Measurements from ENCODE around the gene PRDM15.

PRDM15 gene

DNA sequence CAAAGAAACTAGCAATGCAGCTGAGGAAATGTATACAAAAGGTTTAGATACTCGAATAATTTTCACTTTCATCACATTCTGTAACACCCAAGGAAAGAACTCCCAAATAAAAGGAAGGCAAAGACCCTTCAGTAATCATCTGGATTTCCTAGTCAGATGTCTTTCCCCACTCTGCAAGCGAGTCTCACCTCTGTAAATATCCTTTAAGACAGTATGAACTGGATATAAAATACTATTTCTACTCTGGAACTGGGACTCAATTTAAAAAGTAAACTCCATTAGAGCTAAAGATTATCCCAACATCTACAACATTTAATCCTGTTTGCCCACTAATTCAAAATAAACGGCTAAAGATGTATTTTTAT, 47.6 kb upstream of the PRDM15 start:
- Histone ChIP-seq H3K4me1 (ENCODE audit: low read length) (peaks cover 48% of the 10 kb centered on the region), H3K9me3 (ENCODE audit: insufficient read depth, low read length) (no peaks in the 10 kb centered on the region), H3K27me3 (ENCODE audit: low read depth, low read length) (no peaks in the 10 kb centered on the region), H3K4me2 (ENCODE audit: low read length) (peak overlapping the region; percentile 80), H3K4me3 (ENCODE audit: low read length) (peak overlapping the region; percentile 71), H4K20me1 (ENCODE audit: insufficient read depth, low read length) (no peaks in the 10 kb centered on the region), H2AFZ (ENCODE audit: low read depth, low read length) (peak overlapping the region; percentile 88), H3K27ac (ENCODE audit: low read length) (peak overlapping the region; percentile 77), H3K79me2 (ENCODE audit: low read length) (no peaks in the 10 kb centered on the region), H3K36me3 (replicated peaks; ENCODE audit: low read depth, low read length) (no peaks in the 10 kb centered on the region), H3K9ac (ENCODE audit: low read length) (peak overlapping the region; percentile 63)
- TF ChIP-seq, protein P1, sequence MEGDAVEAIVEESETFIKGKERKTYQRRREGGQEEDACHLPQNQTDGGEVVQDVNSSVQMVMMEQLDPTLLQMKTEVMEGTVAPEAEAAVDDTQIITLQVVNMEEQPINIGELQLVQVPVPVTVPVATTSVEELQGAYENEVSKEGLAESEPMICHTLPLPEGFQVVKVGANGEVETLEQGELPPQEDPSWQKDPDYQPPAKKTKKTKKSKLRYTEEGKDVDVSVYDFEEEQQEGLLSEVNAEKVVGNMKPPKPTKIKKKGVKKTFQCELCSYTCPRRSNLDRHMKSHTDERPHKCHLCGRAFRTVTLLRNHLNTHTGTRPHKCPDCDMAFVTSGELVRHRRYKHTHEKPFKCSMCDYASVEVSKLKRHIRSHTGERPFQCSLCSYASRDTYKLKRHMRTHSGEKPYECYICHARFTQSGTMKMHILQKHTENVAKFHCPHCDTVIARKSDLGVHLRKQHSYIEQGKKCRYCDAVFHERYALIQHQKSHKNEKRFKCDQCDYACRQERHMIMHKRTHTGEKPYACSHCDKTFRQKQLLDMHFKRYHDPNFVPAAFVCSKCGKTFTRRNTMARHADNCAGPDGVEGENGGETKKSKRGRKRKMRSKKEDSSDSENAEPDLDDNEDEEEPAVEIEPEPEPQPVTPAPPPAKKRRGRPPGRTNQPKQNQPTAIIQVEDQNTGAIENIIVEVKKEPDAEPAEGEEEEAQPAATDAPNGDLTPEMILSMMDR (IDR thresholded peaks at IDR 0.05; ENCODE audit: low read depth, low read length) = no peak
- TF ChIP-seq EZH2phosphoT487 (IDR thresholded peaks at IDR 0.05; ENCODE audit: low read depth) = no peak

DNA sequence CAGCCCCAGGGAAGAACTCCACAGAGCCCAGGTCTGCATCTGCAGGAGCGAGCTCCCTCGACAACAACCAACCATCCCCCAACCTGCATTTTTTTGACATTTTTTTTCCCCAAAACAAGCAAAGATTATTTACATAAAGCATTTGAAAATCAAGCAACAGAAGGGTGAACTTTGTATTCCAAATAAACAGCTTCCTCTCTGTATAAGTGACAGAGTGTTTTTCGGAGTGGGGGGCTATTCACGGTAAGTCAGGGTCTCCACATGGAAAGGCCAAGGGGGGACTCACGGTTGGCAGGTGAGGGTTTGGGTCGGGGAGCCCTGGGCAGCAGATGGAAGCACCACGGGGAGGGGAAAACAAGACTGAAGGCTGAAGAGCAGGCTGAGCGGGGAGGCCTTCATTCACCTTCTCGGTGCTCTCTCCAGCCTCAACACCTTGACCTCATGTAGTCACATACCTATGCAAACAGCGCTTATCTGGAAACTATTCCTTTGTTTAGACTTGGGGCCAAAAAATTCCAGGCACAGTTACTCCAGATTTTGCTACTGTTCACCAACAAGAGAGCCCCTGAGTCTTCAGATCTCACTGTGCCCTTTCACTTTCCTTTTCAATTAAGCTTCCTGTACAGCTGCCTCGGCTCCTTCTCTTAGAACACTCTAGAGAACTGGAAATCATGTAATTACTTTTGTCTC, 47.1 kb upstream of the PRDM15 start:
- TF ChIP-seq EZH2phosphoT487 (IDR thresholded peaks at IDR 0.05; ENCODE audit: low read depth) = no peak
- TF ChIP-seq, protein P1 (IDR thresholded peaks at IDR 0.05; ENCODE audit: low read depth, low read length) = no peak
- peak overlapping the region; percentile 80 for H3K4me2 ChIP-seq (ENCODE audit: low read length)
- H3K9me3 ChIP-seq (ENCODE audit: insufficient read depth, low read length) = no peaks in the 10 kb centered on the region
- H3K4me1 ChIP-seq (ENCODE audit: low read length) = peaks cover 53% of the 10 kb centered on the region
- no peaks in the 10 kb centered on the region for H3K36me3 ChIP-seq (replicated peaks; ENCODE audit: low read depth, low read length)
- H3K27ac ChIP-seq (ENCODE audit: low read length) = peak overlapping the region; percentile 77
- no peaks in the 10 kb centered on the region for H3K27me3 ChIP-seq (ENCODE audit: low read depth, low read length)
- peak overlapping the region; percentile 88 for H2AFZ ChIP-seq (ENCODE audit: low read depth, low read length)
- H3K4me3 ChIP-seq (ENCODE audit: low read length) = peak overlapping the region; percentile 71
- no peaks in the 10 kb centered on the region for H4K20me1 ChIP-seq (ENCODE audit: insufficient read depth, low read length)
- H3K9ac ChIP-seq (ENCODE audit: low read length) = peak overlapping the region; percentile 63
- H3K79me2 ChIP-seq (ENCODE audit: low read length) = no peaks in the 10 kb centered on the region

DNA sequence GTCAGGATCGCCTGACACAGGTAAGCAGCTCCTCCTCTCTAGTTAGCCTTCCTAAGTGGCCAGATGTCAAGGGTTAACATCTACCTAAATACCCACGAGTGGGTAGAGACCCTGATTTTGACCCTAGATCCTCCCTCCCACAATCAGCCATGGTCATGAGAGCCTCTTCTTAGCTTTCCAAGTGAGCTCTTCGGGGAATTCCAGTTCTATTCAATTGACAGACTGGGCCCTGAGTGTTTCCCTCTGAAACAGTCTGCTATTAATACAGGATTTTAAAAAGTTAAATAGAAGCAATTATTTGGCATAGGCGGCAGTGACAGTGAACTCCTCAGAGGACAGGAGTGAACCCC, 46.6 kb upstream of the PRDM15 start:
- Histone ChIP-seq H3K36me3 (replicated peaks; ENCODE audit: low read depth, low read length) (no peaks in the 10 kb centered on the region), H2AFZ (ENCODE audit: low read depth, low read length) (no peak overlapping the region), H4K20me1 (ENCODE audit: insufficient read depth, low read length) (no peaks in the 10 kb centered on the region), H3K4me3 (ENCODE audit: low read length) (peak overlapping the region; percentile 71), H3K9ac (ENCODE audit: low read length) (peak overlapping the region; percentile 63; the same call in 1 of the 2 replicates), H3K79me2 (ENCODE audit: low read length) (no peaks in the 10 kb centered on the region), H3K4me1 (ENCODE audit: low read length) (peaks cover 58% of the 10 kb centered on the region), H3K4me2 (ENCODE audit: low read length) (peak overlapping the region; percentile 80), H3K9me3 (ENCODE audit: insufficient read depth, low read length) (no peaks in the 10 kb centered on the region), H3K27ac (ENCODE audit: low read length) (0 out of 2 replicates have a peak overlapping the region, but pooled peaks have one; percentile 77), H3K27me3 (ENCODE audit: low read depth, low read length) (0 out of 2 replicates have a peak, but pooled peaks cover 4% of the 10 kb centered on the region)
- no peak for TF ChIP-seq EZH2phosphoT487 (IDR thresholded peaks at IDR 0.05; ENCODE audit: low read depth)
- TF ChIP-seq, protein P1 (IDR thresholded peaks at IDR 0.05; ENCODE audit: low read depth, low read length) = no peak

DNA sequence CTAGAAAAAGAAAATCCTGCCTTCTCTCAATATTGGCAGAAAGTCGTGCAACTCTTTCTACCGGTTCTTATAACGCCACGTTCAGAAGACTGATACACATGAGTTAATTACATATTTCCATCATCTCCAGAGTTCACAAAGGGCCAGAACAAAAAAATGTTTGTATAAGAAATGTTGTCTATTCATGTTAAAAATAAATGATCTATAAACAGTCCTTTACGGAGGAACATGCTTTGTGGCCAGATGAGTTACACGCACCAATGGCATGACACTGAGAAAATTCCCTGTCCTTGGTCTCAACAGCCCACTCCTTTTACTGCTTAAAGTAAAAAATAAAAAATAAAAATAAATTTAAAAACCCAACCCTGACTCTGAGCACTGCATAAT, 45.2 kb upstream of the PRDM15 start:
- TF ChIP-seq, protein P1 (IDR thresholded peaks at IDR 0.05; ENCODE audit: low read depth, low read length) = no peak
- TF ChIP-seq EZH2phosphoT487 (IDR thresholded peaks at IDR 0.05; ENCODE audit: low read depth) = no peak
- no peak overlapping the region for H3K27ac ChIP-seq (ENCODE audit: low read length)
- no peak overlapping the region for H3K4me2 ChIP-seq (ENCODE audit: low read length)

More for the DNA sequence above, 45.2 kb upstream of the PRDM15 start:
- Histone ChIP-seq H3K36me3 (replicated peaks; ENCODE audit: low read depth, low read length) (no peaks in the 10 kb centered on the region), H2AFZ (ENCODE audit: low read depth, low read length) (no peak overlapping the region), H3K9ac (ENCODE audit: low read length) (no peak overlapping the region), H3K9me3 (ENCODE audit: insufficient read depth, low read length) (no peaks in the 10 kb centered on the region), H3K4me3 (ENCODE audit: low read length) (no peak overlapping the region), H3K27me3 (ENCODE audit: low read depth, low read length) (peaks cover 5% of the 10 kb centered on the region; the same call in 1 of the 2 replicates), H4K20me1 (ENCODE audit: insufficient read depth, low read length) (no peaks in the 10 kb centered on the region), H3K4me1 (ENCODE audit: low read length) (peaks cover 57% of the 10 kb centered on the region), H3K79me2 (ENCODE audit: low read length) (no peaks in the 10 kb centered on the region)

Data from OCI-LY3 (cell line).